Esophagus squamous epithelium (tissue), 4 donors: ENCODE results near the gene FBXL17.

Experiments
- POLR2A ChIP-seq, 4 donors: fragments of 450-650 bp; IDR thresholded peaks; one replicate each; pipeline ENCODE4 v1.6.1; 2017; ENCODE audit warnings: antibody characterized with exemption in 4 of 4, mild to moderate bottlenecking in 4 of 4, moderate library complexity in 3 of 4
- TF ChIP-seq, protein P1 (sequence below), 6 experiments: fragments of 450-650 bp in 4 of 6; fragments of 200-600 bp in 2 of 6; sonication (generic) in 2 of 6; IDR thresholded peaks; one replicate each; pipeline ENCODE4 v1.5.1; 2016 to 2019; ENCODE audit warnings: antibody characterized with exemption in 6 of 6, mild to moderate bottlenecking in 4 of 6, moderate library complexity in 4 of 6

DNA sequence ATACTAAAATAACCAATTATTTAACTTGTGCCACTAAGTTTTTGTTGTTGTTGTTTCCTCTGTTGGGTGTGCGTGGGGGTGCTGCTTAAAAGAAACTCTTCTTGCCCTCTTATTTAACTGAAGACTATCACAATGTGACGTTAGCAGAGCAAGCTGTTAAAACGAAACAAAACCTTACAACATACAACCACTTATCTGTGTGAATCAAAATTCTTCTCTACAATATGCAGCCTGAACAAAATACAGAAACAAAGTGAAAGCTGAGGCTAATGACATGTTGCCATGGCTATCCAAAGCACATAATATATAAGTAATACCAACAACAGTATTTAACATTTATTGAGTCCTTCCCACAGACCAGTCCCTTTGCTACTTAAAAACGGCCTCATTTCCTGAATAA is 291.0 kb downstream of the FBXL17 start:
- TF ChIP-seq, protein P1, sequence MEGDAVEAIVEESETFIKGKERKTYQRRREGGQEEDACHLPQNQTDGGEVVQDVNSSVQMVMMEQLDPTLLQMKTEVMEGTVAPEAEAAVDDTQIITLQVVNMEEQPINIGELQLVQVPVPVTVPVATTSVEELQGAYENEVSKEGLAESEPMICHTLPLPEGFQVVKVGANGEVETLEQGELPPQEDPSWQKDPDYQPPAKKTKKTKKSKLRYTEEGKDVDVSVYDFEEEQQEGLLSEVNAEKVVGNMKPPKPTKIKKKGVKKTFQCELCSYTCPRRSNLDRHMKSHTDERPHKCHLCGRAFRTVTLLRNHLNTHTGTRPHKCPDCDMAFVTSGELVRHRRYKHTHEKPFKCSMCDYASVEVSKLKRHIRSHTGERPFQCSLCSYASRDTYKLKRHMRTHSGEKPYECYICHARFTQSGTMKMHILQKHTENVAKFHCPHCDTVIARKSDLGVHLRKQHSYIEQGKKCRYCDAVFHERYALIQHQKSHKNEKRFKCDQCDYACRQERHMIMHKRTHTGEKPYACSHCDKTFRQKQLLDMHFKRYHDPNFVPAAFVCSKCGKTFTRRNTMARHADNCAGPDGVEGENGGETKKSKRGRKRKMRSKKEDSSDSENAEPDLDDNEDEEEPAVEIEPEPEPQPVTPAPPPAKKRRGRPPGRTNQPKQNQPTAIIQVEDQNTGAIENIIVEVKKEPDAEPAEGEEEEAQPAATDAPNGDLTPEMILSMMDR (IDR thresholded peaks at IDR 0.05): no peak
- no peak for TF ChIP-seq POLR2A (IDR thresholded peaks at IDR 0.05)
